Body of pancreas (tissue), 4 donors: ENCODE results near the gene BMAL1. TPM values are rescaled to one million over a fixed set of nuclear protein-coding genes. Genes with fewer than 3 reads are reported as not detected.
"Not testable (repeated sequence)": the region's sequence is repeated elsewhere in the genome, so short reads cannot be mapped to it uniquely, and the experiment has no call there.

Experiments
- ATAC-seq: fragments of 150-250 bp; one replicate; pipeline ENCODE4 v1.9.1; 2016
- DNase-seq, 4 donors: peaks; one replicate each; pipeline ENCODE4 v3.0.0-alpha.2; 2019
- H3K27ac ChIP-seq, 4 donors: fragments of 200-600 bp; sonication (generic); 1 replicate in 3 of 4; 2 replicates in 1 of 4; pipeline versions ENCODE4 v1.5.1 to v1.6.1; 2016 to 2019; ENCODE audit warnings: mild to moderate bottlenecking in 1 of 4, mixed read lengths in 1 of 4, moderate library complexity in 1 of 4
- H3K27me3 ChIP-seq, 2 donors: fragments of 200-600 bp; sonication (generic); one replicate each; pipeline ENCODE4 v1.6.0; 2016; ENCODE audit warnings: mild to moderate bottlenecking in 1 of 2
- H3K36me3 ChIP-seq, 2 donors: fragments of 200-600 bp; sonication (generic); replicated peaks in 1 of 2; 2 replicates each; pipeline ENCODE4 v1.5.1; 2016; ENCODE audit warnings: low read depth in 2 of 2; ENCODE audit not compliant: insufficient read depth in 1 of 2
- H3K4me1 ChIP-seq: fragments of 200-600 bp; sonication (generic); one replicate; pipeline ENCODE4 v1.6.0; 2016
- H3K4me3 ChIP-seq, 2 donors: fragments of 200-600 bp; sonication (generic); 1 replicate in 1 of 2; 2 replicates in 1 of 2; pipeline ENCODE4 v1.5.1; 2016 to 2019
- H3K9me3 ChIP-seq, 3 donors: fragments of 200-600 bp; sonication (generic); 1 replicate in 2 of 3; 2 replicates in 1 of 3; pipeline ENCODE4 v1.5.1; 2016
- CTCF ChIP-seq, 7 experiments: fragments of 450-650 bp in 4 of 7; fragments of 200-600 bp in 3 of 7; sonication (generic) in 3 of 7; IDR thresholded peaks; one replicate each; pipeline ENCODE4 v1.5.1; 2016 to 2019; ENCODE audit warnings: antibody characterized with exemption in 7 of 7
- POLR2A ChIP-seq, 3 donors: fragments of 450-650 bp; IDR thresholded peaks; one replicate each; pipeline ENCODE4 v1.6.1; 2016; ENCODE audit warnings: antibody characterized with exemption in 3 of 3, mild to moderate bottlenecking in 2 of 3
- WGBS, 2 donors: methylation state at CpG; one replicate each; pipeline ENCODE4 v1.1.5; 2017; 5-methylcytosine and 5-hydroxymethylcytosine counted together
- intact Hi-C: fragments of 100-400 bp; cut with DNase I; formaldehyde crosslinking; loops from one replicate; pipeline ENCODE4 v1.15.1; 2023
- total RNA-seq, 2 donors: library from RNA; depleted of rRNA; stranded (reverse); fragments of >200 nt; gene quantifications; one replicate each; pipeline ENCODE4 v1.1.0, GENCODE V29; 2016

BMAL1 gene
- total RNA-seq, 2 donors from 2014 or later = 19.5 to 35.3 TPM

- intact Hi-C loops = no loop called here
- Histone ChIP-seq H3K27ac (no peak overlapping the region), H3K27me3 (no peaks in the 10 kb centered on the region), H3K4me1 (no peaks in the 10 kb centered on the region), H3K9me3 (no peaks in the 10 kb centered on the region), H3K36me3 (peaks cover 0 to 6% of the 10 kb centered on the region in 2 donors), H3K4me3 (no peak overlapping the region)
- ATAC-seq = no peak
- peak in 6 of 7 experiments; percentile 32 to 51 (median 37) for TF ChIP-seq CTCF (IDR thresholded peaks at IDR 0.05)
- TF ChIP-seq POLR2A (IDR thresholded peaks at IDR 0.05) = no peak
- peak in 3 of 4 donors; percentile 23 to 32 (median 25) for DNase-seq
- WGBS, 2 donors = 26 to 31% methylated on average over 4 of the region's 4 CpGs
These were observed 107.5 kb downstream of the BMAL1 start for GRCh38 chr11:13384908-13385640.

DNA sequence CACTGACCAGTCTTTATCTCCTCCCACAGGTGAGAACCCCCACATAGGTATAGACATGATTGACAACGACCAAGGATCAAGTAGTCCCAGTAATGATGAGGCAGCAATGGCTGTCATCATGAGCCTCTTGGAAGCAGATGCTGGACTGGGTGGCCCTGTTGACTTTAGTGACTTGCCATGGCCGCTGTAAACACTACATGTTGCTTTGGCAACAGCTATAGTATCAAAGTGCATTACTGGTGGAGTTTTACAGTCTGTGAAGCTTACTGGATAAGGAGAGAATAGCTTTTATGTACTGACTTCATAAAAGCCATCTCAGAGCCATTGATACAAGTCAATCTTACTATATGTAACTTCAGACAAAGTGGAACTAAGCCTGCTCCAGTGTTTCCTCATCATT, 109.0 kb downstream of the BMAL1 start:
- no peak for ATAC-seq
- Histone ChIP-seq H3K27ac (no peak overlapping the region), H3K36me3 (peaks cover 0 to 4% of the 10 kb centered on the region in 2 donors)

DNA sequence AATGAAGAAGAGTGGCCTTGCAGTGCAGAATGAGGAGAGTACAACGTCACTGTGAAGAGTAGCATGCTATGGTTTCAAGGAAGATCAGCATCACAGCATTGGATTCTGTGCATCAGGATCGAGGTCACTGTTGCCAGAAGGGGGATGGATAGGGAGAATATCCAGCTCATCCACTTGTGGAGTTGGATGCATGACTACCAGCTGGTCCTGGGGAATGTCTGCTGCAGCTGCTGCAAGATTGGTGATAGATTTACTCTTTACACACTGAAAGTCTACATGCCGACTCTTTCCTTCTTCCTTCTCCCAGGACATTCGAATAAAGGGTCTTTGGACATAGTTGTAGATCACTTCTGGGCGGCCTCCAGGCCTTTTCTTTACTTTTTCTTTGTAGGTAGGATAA, 111.2 kb downstream of the BMAL1 start:
- Histone ChIP-seq H3K4me3 (no peak overlapping the region), H3K9me3 (no peaks in the 10 kb centered on the region), H3K27ac (no peak overlapping the region), H3K4me1 (no peaks in the 10 kb centered on the region), H3K36me3 (peaks cover 0 to 4% of the 10 kb centered on the region in 2 donors), H3K27me3 (no peaks in the 10 kb centered on the region)
- DNase-seq (no peak), ATAC-seq (no peak)
- intact Hi-C loops = no loop called here
- TF ChIP-seq POLR2A (IDR thresholded peaks at IDR 0.05) (no peak), CTCF (IDR thresholded peaks at IDR 0.05) (no peak)
- 88 to 91% methylated on average over 5 of the region's 5 CpGs for WGBS, 2 donors

More for the DNA sequence above, 109.0 kb downstream of the BMAL1 start:
- 76 to 84% methylated on average over 2 of the region's 2 CpGs for WGBS, 2 donors
- H3K4me3 ChIP-seq = no peak overlapping the region
- H3K27me3 ChIP-seq = no peaks in the 10 kb centered on the region
- intact Hi-C loops = no loop called here
- H3K9me3 ChIP-seq = no peaks in the 10 kb centered on the region
- no peak for DNase-seq
- TF ChIP-seq POLR2A (IDR thresholded peaks at IDR 0.05) = no peak
- H3K4me1 ChIP-seq = no peaks in the 10 kb centered on the region

DNA sequence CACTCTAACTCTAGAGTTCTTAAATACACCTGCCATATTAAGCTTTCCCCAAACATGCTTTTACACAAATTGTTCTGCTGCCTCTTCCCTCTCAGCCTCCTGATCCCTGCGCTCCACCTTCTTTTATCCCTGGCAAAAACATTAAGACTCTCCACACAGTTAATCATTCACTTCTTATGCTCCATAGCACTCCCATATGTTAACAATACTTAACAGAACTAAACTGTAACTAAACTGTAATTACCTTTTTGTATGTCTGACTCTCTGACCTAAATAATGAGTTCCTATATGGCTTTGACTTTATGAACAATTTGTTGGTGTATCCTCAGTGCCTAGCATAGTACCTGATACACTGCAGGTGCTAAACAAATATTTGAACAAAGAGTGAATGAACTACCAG, 113.6 kb downstream of the BMAL1 start:
- no peak for ATAC-seq
- Histone ChIP-seq H3K27me3 (no peaks in the 10 kb centered on the region), H3K36me3 (peaks cover 0 to 4% of the 10 kb centered on the region in 2 donors), H3K4me1 (no peaks in the 10 kb centered on the region), H3K9me3 (no peaks in the 10 kb centered on the region), H3K4me3 (no peak overlapping the region), H3K27ac (no peak overlapping the region)
- DNase-seq = no peak
- WGBS, 2 donors = 93 to 97% methylated on average over 1 of the region's 1 CpG
- intact Hi-C loops = no loop called here
- TF ChIP-seq CTCF (IDR thresholded peaks at IDR 0.05) (no peak), POLR2A (IDR thresholded peaks at IDR 0.05) (no peak)

DNA sequence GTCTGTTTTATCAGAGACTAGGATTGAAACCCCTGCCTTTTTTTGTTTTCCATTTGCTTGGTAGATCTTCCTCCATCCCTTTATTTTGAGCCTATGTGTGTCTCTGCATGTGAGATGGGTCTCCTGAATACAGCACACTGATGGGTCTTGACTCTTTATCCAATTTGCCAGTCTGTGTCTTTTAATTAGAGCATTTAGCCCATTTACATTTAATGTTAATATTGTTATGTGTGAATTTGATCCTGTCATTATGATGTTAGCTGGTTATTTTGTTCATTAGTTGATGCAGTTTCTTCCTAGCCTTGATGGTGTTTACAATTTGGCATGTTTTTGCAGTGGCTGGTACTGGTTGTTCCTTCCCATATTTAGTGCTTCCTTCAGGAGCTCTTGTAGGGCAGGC, 120.7 kb downstream of the BMAL1 start:
- H3K36me3 ChIP-seq, DNase-seq, H3K9me3 ChIP-seq, ATAC-seq, H3K4me1 ChIP-seq, H3K27ac ChIP-seq, H3K4me3 ChIP-seq, intact Hi-C loops, H3K27me3 ChIP-seq: not testable (repeated sequence)

- no peak overlapping the region for H3K4me3 ChIP-seq
- H3K36me3 ChIP-seq = no peaks in the 10 kb centered on the region
- 93 to 97% methylated on average over 4 of the region's 4 CpGs for WGBS, 2 donors
- no peak for ATAC-seq
- intact Hi-C loops = no loop called here
- H3K9me3 ChIP-seq = no peaks in the 10 kb centered on the region
- TF ChIP-seq POLR2A (IDR thresholded peaks at IDR 0.05) (no peak), CTCF (IDR thresholded peaks at IDR 0.05) (no peak)
- H3K27me3 ChIP-seq = no peaks in the 10 kb centered on the region
- DNase-seq = no peak
- H3K27ac ChIP-seq = no peak overlapping the region
- H3K4me1 ChIP-seq = no peaks in the 10 kb centered on the region
These were observed 127.6 kb downstream of the BMAL1 start for GRCh38 chr11:13405220-13405619.
